Measurements from ENCODE around the gene KLHL4. TPM values are rescaled to one million over a fixed set of nuclear protein-coding genes. Genes with fewer than 3 reads are reported as not detected.
A peak's percentile ranks its signal among the peaks of the same experiment; 100 is the strongest.

The KLHL4 gene, protein sequence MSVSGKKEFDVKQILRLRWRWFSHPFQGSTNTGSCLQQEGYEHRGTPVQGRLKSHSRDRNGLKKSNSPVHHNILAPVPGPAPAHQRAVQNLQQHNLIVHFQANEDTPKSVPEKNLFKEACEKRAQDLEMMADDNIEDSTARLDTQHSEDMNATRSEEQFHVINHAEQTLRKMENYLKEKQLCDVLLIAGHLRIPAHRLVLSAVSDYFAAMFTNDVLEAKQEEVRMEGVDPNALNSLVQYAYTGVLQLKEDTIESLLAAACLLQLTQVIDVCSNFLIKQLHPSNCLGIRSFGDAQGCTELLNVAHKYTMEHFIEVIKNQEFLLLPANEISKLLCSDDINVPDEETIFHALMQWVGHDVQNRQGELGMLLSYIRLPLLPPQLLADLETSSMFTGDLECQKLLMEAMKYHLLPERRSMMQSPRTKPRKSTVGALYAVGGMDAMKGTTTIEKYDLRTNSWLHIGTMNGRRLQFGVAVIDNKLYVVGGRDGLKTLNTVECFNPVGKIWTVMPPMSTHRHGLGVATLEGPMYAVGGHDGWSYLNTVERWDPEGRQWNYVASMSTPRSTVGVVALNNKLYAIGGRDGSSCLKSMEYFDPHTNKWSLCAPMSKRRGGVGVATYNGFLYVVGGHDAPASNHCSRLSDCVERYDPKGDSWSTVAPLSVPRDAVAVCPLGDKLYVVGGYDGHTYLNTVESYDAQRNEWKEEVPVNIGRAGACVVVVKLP
- polyA plus RNA-seq (1.9 to 4.0 TPM (median 3.7 TPM) in 3 replicates), polyA minus RNA-seq (1.2 to 5.9 TPM (median 4.8 TPM) in 3 replicates)
- polyA plus RNA-seq (2011; ENCODE audit: low read depth), result 0.69 TPM
- polyA plus RNA-seq (2011; cell fraction: cytosol; rRNA removed), result 1.9 and 3.9 TPM in 2 replicates
- polyA plus RNA-seq (2011; cell fraction: nucleus; rRNA removed), result 2.9 and 3.5 TPM in 2 replicates
- polyA plus RNA-seq (2012; ENCODE audit: low replicate concordance), result 0.18 and 1.8 TPM in 2 replicates
- 1.7 TPM for polyA minus RNA-seq (2011; cell fraction: cytosol; rRNA and poly(A)+ RNA removed)
- polyA minus RNA-seq (2011; cell fraction: nucleus; rRNA and poly(A)+ RNA removed), result 2.6 and 5.4 TPM in 2 replicates

DNA sequence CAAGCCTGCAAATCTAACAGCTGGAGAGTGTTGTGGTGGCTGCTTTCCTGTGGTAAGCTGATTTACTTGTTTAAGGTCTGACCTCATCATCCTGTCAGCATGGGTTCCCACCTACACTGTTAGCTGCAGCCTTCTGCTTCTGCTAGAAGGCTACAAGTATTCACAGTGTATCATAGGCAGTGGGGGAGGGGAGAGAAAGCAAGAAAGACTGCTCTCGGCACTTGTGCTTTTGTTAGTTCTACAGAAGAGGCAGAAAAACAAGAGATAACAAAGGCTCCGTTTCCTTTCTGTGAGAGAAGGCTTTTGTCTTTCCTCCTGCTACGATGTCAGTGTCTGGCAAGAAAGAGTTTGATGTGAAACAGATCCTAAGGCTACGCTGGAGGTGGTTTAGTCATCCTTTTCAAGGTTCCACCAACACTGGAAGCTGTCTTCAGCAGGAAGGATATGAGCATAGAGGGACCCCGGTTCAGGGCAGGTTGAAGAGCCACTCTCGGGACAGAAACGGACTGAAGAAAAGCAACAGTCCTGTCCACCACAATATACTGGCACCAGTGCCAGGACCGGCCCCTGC lies at the start of gene KLHL4:
KLHL4 (plus strand) TSS at position 232 of the 571 bp plus-strand sequence; CDS start at position 324, 92 bp downstream.
- H3K4me2 ChIP-seq (ENCODE audit: control insufficient read depth, extremely low read depth, insufficient read depth, low read depth, low read length), result no peak within 1 kb of the TSS
- no peak within 1 kb of the TSS for H2AFZ ChIP-seq (ENCODE audit: control insufficient read depth, low read length)
- TF ChIP-seq EZH2 (IDR thresholded peaks at IDR 0.05; ENCODE audit: low read length), result no peak
- no peak for TF ChIP-seq CTCF (optimal IDR thresholded peaks at IDR 0.05 in 1 of 3, IDR thresholded peaks at IDR 0.05 in 1 of 3, conservative IDR thresholded peaks at IDR 0.05 in 1 of 3; ENCODE audit: extremely low read depth in 1 of 3, insufficient read depth in 2 of 3, low read length in 3 of 3)
- H3K9ac ChIP-seq (ENCODE audit: control insufficient read depth, extremely low read depth, insufficient read depth, low read length), result peak within 1 kb of the TSS; percentile 10
- peak within 1 kb of the TSS in 2 of 3 experiments; percentile 28 to 33 for H3K4me3 ChIP-seq (ENCODE audit: control insufficient read depth in 2 of 3, extremely low read depth in 1 of 3, insufficient read depth in 2 of 3, low read depth in 1 of 3, low read length in 3 of 3)
- no peaks in the 10 kb centered on the region for H3K36me3 ChIP-seq (ENCODE audit: control insufficient read depth in 2 of 2, extremely low read depth in 1 of 2, insufficient read depth in 2 of 2, low read length in 2 of 2)
- H4K20me1 ChIP-seq (ENCODE audit: control insufficient read depth, extremely low read depth, insufficient read depth, low read length), result no peaks in the 10 kb centered on the region
- H3K27ac ChIP-seq (ENCODE audit: control insufficient read depth, insufficient read depth, low read length), result peak within 1 kb of the TSS; percentile 15
- H3K27me3 ChIP-seq (ENCODE audit: control insufficient read depth, extremely low read depth, insufficient read depth, low read length), result no peaks in the 10 kb centered on the region
- DNase-seq (ENCODE audit: low read depth, low spot score), result peak; percentile 13
- no peak for FAIRE-seq
- no peaks in the 10 kb centered on the region for H3K9me1 ChIP-seq (ENCODE audit: control insufficient read depth, extremely low read depth, insufficient read depth, low read length)
- dilution Hi-C loops (cut with MboI; ENCODE audit: extremely low pct_ligation_motif_present, low sequenced_read_pairs), result no loop called here
- H3K9me3 ChIP-seq (ENCODE audit: control insufficient read depth, low read depth, low read length), result no peaks in the 10 kb centered on the region
- no peaks in the 10 kb centered on the region for H3K79me2 ChIP-seq (ENCODE audit: control insufficient read depth, insufficient read depth, low read length)
- H3K4me1 ChIP-seq (ENCODE audit: control insufficient read depth, extremely low read depth, insufficient read depth, low read length), result no peaks in the 10 kb centered on the region

DNA sequence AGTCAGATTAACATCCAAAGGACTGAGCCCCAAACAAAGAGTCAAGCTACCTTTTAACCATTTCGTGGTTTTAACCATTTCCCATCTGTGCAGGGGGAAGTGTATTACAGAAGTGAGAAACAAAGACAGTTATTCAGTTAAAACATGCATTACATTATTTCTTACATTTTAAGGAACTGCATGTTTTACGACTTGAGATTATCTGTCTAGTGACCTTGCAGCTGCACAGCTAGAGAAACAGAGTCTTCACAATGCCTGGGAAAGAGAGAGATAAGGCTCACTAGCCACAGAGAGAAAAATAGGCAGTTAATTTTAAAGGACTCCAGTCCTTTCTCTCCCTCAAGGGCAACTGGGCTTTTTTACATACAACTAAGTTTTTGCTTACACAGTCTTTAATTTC lies 48.7 kb upstream of the KLHL4 start:
- FAIRE-seq (no peak), DNase-seq (ENCODE audit: low read depth, low spot score) (no peak)
- H4K20me1 ChIP-seq (ENCODE audit: control insufficient read depth, extremely low read depth, insufficient read depth, low read length), result no peaks in the 10 kb centered on the region
- H3K9me3 ChIP-seq (ENCODE audit: control insufficient read depth, low read depth, low read length), result no peaks in the 10 kb centered on the region
- TF ChIP-seq CTCF (optimal IDR thresholded peaks at IDR 0.05 in 1 of 3, IDR thresholded peaks at IDR 0.05 in 1 of 3, conservative IDR thresholded peaks at IDR 0.05 in 1 of 3; ENCODE audit: extremely low read depth in 1 of 3, insufficient read depth in 2 of 3, low read length in 3 of 3), result no peak
- no peak for TF ChIP-seq EZH2 (IDR thresholded peaks at IDR 0.05; ENCODE audit: low read length)
- H3K79me2 ChIP-seq (ENCODE audit: control insufficient read depth, insufficient read depth, low read length), result no peaks in the 10 kb centered on the region
- no peaks in the 10 kb centered on the region for H3K4me1 ChIP-seq (ENCODE audit: control insufficient read depth, extremely low read depth, insufficient read depth, low read length)
- H3K27me3 ChIP-seq (ENCODE audit: control insufficient read depth, extremely low read depth, insufficient read depth, low read length), result no peaks in the 10 kb centered on the region
- no peak overlapping the region for H2AFZ ChIP-seq (ENCODE audit: control insufficient read depth, low read length)
- H3K9ac ChIP-seq (ENCODE audit: control insufficient read depth, extremely low read depth, insufficient read depth, low read length), result no peak overlapping the region
- no peaks in the 10 kb centered on the region for H3K36me3 ChIP-seq (ENCODE audit: control insufficient read depth in 2 of 2, extremely low read depth in 1 of 2, insufficient read depth in 2 of 2, low read length in 2 of 2)
- no peak overlapping the region for H3K27ac ChIP-seq (ENCODE audit: control insufficient read depth, insufficient read depth, low read length)
- dilution Hi-C loops (cut with MboI; ENCODE audit: extremely low pct_ligation_motif_present, low sequenced_read_pairs), result no loop called here
- no peaks in the 10 kb centered on the region for H3K9me1 ChIP-seq (ENCODE audit: control insufficient read depth, extremely low read depth, insufficient read depth, low read length)
- H3K4me2 ChIP-seq (ENCODE audit: control insufficient read depth, extremely low read depth, insufficient read depth, low read depth, low read length), result no peak overlapping the region
- no peak overlapping the region for H3K4me3 ChIP-seq (ENCODE audit: control insufficient read depth in 2 of 3, extremely low read depth in 1 of 3, insufficient read depth in 2 of 3, low read depth in 1 of 3, low read length in 3 of 3)

All from keratinocyte (primary cell).